ENCODE results near the gene NR2F6.

DNA sequence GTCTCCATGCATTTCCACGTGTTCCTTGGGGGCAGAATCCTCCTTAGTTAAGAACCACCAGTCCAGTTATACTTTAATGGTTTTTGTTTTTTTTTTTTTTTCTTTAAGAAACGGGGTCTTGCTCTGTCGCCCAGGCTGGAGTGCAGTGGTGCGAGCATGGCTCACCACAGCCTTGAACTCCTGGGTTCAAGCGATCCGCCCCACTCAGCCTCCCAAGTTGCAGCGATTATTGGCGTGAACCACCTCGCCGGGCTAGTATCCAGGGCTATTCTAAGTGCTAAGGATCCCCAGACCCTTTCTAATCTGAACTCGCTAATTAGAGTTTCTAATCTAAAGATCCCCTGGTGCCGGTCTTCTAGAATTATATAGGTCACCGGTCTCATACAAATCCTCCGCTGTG is 47.9 kb upstream of the NR2F6 start:
- TF ChIP-seq, protein P1, sequence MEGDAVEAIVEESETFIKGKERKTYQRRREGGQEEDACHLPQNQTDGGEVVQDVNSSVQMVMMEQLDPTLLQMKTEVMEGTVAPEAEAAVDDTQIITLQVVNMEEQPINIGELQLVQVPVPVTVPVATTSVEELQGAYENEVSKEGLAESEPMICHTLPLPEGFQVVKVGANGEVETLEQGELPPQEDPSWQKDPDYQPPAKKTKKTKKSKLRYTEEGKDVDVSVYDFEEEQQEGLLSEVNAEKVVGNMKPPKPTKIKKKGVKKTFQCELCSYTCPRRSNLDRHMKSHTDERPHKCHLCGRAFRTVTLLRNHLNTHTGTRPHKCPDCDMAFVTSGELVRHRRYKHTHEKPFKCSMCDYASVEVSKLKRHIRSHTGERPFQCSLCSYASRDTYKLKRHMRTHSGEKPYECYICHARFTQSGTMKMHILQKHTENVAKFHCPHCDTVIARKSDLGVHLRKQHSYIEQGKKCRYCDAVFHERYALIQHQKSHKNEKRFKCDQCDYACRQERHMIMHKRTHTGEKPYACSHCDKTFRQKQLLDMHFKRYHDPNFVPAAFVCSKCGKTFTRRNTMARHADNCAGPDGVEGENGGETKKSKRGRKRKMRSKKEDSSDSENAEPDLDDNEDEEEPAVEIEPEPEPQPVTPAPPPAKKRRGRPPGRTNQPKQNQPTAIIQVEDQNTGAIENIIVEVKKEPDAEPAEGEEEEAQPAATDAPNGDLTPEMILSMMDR (IDR thresholded peaks at IDR 0.05 in 4 of 5, conservative IDR thresholded peaks at IDR 0.05 in 1 of 5) = no peak
- no peak for TF ChIP-seq POLR2A (IDR thresholded peaks at IDR 0.05)

Data from gastrocnemius medialis (tissue), 4 donors.